Measurements from ENCODE around the gene GABRG3.
"Not testable (repeated sequence)": the region's sequence is repeated elsewhere in the genome, so short reads cannot be mapped to it uniquely, and the experiment has no call there.

The GABRG3 gene

DNA sequence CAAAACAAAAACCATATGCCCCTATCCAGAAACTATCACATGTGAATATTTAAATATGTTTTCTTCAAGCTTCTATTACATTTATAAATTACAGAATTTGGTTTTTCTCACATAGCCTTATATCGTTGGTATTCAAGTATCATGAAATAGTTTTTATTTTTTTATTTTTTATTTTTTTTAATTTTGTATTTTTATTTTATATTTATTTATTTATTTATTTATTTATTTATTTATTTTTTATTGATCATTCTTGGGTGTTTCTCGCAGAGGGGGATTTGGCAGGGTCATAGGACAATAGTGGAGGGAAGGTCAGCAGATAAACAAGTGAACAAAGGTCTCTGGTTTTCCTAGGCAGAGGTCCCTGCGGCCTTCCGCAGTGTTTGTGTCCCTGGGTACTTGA, 32.0 kb downstream of the GABRG3 start:
- DNase-seq, result not testable (repeated sequence)

DNA sequence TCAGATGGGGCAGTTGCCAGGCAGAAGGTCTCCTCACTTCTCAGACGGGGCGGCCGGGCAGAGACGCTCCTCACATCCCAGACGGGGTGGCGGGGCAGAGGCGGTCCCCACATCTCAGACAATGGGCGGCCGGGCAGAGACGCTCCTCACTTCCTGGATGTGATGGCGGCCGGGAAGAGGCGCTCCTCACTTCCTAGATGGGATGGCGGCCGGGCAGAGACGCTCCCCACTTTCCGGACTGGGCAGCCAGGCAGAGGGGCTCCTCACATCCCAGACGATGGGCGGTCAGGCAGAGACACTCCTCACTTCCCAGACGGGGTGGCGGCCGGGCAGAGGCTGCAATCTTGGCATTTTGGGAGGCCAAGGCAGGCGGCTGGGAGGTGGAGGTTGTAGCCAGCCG, 33.2 kb downstream of the GABRG3 start:
- DNase-seq, result not testable (repeated sequence)

DNA sequence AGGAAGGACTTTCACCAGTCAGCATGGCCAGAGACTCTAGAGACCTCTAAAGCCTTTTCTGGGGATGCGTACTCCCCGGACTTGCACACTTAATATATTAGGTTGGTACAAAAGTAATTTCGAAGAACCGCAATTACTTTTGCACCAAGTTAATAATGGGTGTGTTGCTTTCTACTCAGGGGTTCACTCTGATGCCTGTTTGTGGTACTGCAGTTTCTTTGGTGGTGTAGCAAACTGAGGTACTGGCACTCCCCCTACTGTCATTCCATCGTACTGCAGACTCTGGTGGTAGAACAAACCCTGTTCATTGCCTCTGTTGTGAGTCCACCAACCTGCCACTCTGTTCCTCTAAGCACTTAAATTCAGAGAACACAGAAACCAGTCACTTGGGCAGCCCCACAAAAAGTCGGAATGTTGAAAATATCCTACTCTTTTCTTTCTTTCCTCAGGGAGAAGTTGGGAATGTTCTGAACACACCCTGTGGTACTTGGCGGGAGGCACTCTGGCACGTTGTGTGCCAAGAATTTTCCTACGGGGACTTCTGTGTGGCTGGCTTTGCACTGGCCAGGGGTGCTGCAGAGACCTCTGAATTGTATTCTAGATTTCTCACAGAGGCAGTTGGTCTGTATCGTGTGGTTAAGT, 46.3 kb downstream of the GABRG3 start:
- DNase-seq, result no peak

DNA sequence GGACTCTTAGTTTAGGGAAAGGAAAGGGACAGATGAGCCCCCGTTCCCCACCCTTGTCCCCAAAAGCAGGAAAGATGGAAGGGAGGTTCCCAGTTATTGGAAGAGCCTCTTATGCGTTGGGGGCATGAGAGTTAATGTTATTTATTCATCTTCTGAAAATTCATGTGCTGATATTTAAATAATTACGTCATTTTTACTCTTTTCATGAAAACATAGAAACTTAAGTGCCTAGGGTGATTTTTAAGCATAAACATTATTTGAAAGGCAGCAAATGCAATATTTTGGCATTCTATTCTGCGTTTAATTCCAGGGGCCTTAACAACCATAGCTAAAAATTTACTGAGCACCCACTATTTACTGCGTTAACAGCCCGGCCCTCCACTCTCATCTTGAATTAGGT, 48.7 kb downstream of the GABRG3 start:
- no peak for DNase-seq

DNA sequence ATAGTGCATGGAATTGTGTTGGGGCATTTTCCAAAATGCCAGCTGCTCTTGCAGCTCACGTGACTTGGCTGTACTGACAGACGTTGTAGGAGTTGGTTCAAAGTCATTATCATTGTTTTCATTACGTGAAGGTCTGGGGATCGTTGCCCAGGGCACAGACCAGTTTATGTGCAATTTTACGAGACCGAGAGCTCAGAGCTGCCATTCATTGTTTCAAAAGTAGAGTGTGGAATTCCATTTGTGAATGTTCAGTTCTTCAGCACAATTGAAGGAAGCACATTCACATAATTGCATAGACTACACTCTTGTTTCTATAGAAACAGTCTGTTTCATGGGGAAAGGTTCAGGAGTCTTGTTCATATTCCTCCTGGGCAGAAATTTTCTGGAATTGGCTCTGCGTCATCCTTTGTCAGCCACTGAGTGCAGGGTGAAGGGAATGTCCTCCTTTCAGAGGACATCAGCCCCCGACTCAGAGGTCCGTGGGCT, 54.5 kb downstream of the GABRG3 start:
- no peak for DNase-seq

DNA sequence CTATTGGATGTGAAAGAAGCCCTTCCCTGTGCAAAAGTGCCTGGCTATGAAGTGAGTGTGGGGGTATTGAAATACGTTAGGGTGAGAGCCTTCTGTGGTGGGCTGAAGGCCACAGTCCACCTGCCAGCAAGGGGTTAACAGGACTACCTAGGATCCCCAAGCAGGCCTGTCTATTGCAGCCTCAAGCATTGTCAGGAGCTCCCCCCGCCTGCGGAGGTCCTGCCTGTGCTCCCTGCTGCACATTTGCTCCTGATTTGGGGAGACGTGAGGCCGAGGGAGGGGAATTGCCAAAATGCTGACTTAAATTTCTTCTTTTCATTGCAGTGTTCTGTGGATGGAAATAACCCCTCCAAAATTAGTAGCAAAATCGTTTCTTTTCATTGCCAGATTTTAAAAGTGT, 56.2 kb downstream of the GABRG3 start:
- no peak for DNase-seq

DNA sequence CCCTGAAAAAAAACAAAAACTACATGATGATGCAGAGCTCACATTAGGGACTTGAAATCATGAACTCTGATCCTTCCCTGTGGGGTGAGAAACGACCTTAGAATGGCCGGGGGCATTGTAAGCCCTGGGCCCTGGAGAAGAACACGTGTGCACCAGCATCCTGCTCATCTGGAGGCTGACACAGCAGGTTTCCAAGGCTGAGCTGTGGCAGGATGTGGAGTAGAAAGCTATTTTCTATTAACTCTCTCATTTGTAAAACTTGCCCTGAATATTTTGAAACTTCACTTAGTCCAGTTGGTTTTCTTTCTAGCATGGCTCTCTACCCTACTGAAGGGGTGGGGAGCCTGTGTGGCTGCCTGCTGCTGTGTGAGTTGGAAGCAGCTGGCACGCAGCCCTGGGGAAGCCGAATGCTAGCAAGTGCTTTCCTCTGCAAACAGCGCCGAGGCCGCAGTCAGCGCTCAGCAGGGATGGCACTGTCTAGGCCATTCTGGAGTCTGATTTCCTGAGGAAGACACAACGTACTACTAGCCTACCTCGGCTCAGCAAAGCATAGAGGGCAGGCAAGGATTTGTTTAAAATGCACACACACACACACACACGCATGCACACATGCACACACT, 58.0 kb downstream of the GABRG3 start:
- DNase-seq, result no peak

DNA sequence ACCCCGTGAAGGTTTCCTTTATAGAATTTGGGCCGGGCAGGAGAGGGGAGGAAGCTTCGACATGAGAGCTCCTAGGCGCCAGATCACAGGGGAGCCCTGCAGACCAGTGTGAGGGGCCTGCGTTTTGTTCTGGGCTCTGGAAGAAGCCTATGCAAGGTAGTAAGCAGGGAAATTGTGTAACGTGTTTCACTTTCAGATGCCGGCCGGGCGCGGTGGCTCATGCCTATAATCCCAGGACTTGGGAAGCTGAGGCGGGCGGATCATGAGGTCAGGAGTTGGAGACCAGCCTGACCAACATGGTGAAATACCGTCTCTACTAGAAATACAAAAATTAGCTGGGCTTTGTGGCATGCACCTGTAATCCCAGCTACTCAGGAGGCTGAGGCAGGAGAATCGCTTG, 65.2 kb downstream of the GABRG3 start:
- no peak for DNase-seq

DNA sequence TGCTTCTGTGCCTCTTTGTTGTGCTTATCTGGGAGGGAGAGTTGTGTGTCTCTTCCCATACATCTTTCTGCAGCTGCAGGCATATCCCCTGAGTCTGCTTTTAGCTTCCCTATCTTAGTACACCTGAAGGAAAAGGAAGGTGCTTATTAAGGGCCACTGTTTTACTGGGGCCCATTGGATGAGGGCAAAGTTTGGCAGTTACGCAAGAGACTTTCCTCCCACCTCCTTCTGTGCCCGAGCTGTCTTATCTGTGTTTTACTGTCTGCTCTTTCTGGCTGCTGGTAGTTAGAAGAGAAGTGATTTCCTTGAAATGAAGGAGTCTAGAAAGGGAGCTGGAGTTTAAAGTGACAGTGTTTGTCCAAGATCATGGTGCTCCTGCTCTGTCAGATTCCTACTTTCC, 66.5 kb downstream of the GABRG3 start:
- DNase-seq, result no peak

DNA sequence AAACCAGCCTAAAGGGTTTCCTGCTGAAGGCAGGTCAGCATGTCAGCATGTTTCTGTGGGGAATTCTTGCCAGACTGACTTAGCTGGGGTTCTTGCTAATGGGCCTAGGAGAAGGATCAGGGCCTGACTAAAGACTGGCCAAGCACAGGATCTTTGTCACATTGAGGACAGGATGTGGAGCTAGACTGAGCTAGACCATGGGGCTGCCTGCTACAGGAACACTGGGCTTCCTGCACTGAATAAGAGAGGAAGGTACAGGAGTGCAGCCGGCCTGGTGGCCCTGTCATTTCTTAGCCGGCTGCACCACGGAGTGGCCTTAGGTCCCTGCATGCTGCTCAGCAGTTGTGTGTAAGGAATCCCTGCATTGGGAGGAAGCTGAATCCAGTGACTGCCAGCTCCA, 68.2 kb downstream of the GABRG3 start:
- no peak for DNase-seq

DNA sequence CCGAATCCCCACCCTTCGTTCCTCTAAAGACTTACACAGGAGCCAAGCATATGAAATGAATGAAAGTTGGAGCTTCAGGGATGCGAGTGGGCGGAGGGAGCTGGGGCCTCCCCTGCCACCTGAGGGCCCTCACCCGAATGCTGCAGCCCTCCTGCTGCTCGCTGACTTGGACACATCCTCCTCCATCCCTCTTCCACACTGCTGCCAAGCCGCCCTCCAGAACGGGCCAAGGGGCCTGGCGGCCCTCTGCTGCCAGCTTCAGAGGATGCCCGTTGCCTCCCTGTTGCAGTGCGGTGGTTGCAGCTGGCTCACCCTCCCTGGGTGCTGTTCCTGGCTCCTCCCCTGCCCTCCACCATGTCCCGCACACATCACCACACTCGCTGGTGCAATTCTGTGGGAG, 71.2 kb downstream of the GABRG3 start:
- DNase-seq, result no peak

DNA sequence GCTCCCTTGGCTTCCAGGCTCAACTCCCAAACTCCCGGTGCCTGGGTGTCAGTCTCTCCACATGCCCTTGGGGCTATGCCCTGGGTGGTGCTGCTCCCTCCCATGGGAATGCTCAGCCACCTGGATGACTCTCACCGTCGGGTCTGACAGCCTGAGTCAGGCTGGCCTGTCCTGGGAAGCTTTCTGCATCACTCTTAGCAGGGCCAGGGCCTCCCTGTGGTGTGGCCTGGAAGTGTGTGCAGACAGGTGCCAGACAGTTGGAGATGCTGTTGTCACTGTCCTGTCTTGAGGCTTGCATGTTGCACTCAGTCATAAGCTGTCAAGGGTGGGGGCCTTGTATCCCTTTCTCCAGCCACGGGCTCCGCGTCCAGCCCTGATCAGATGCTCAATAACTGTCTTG, 71.7 kb downstream of the GABRG3 start:
- no peak for DNase-seq

DNA sequence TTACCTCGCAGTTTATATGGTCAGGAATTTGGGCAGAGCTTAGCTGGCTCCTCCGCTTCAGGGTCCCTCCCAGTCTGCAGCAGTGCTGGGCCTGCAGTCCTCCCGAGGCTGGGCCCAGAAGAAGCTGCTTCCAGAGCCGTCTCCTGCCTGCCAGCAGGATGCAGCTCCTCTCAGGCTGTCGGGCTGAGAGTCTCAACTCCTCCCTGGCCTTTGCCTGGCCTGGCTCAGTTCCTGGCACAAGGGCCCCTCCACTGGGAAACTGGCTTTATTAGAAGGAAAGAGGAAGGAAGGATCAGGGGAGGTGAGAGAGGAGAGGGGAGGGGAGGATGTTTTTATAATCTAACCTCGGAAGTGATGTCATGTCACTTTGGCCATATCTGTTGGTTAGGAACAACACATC, 72.8 kb downstream of the GABRG3 start:
- DNase-seq, result no peak

DNA sequence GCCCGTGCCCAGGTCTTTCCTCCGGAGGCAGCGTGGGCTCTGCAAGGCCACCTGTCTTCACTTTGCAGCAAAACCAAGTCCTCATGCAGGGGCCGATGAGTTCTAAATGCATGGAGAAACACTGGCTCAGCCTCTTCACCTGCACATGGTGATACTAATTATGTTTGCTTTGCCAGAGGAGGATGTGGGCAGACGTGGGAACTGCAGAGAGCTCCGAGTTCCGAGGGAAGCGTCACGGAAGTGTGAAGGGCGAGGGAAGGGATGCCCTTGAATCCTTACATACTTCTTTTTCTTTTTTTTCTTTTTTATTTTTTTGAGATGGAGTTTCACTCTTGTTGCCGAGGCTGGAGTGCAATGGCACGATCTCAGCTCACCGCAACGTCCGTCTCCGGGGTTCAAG, 74.8 kb downstream of the GABRG3 start:
- no peak for DNase-seq

DNA sequence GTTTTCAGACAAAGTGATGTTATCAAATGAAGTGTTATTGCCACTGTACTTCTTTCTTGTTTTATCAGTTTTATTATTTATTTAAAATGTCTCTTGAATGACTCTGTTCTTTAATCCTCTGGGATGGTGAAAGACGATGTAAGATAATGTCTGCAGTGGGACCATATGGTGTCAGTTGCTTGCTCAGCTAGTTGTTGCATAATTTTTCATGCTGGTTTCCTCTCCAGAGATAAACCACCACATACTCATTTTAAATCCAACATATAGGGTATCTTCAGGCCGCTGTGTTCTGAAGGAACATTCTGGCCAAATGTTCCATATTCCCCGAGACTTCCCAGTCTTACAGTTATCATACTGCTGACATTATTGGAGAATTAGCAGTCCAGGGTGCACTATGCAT, 75.9 kb downstream of the GABRG3 start:
- DNase-seq, result no peak

DNA sequence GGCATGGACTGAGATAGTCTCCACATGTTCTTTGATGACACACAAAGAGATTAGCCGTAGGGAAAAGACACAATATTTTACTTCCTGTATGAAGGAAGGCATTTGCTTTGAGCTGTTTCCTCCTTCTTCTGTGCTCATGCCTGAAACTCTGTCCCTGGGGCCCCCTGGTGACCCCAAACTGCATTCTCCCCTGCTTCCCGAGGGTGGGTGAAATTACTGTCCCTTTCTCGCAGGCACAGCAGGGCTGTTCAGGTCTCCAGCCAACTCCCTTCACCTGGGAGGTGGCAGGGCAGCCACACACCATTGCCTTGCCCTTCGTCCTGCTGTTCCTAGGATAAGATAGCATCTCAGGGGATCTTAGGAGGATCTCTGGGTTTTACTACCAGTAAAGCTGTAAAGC, 79.2 kb downstream of the GABRG3 start:
- DNase-seq, result no peak

DNA sequence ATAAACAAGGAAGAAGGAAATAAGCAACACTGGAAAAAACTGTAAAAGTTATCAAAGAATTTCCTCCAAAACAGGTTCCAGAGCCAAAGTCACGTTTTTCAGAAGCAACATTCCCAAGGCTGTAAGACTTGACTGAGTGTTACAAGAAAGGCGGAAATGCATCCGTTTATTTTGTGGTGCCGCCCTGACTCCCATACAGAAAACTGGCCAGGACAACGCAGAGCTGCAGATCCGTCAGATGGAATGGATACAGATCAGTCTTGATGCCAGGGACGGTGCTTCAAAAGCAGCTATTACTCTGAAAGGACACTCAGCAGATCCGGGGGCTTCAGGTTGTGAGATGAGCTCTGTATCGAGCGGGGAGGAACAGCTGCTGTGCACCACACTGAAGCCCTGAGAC, 83.4 kb downstream of the GABRG3 start:
- DNase-seq, result no peak

DNA sequence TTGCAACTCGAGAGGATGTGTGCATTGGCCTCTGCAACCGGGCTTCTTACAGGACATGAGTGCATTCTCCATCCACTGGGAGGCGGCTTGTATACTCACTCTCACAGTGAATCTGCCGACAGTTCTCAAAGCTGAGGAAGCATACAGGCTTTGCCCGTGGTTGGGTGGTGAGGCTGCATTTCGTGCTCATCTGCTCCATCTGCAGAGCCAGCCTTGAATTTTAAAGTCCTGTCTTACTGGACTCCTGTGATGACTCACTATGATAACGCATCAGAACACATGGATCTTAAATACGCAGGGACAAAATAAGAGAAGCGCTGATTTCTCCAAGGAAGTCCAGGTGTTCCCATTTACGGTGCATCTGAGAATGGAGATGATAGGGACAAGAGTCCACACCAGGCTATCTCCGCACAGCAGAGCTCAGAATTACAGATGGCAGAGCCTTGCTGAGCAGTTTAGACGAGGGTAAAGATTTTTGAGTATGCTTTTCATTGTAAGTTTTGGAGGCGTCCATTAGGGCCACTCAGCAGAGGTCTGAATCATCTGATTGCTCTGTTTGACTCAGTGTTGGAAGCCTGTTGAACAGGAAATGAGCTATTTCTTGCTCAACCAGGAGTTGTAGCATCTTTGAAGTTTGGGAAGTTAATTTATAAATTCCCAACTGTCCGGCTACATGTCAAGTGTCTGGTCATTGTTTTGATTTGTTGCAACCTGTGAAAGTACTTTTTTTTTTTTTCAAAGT, 87.1 kb downstream of the GABRG3 start:
- no peak for DNase-seq

DNA sequence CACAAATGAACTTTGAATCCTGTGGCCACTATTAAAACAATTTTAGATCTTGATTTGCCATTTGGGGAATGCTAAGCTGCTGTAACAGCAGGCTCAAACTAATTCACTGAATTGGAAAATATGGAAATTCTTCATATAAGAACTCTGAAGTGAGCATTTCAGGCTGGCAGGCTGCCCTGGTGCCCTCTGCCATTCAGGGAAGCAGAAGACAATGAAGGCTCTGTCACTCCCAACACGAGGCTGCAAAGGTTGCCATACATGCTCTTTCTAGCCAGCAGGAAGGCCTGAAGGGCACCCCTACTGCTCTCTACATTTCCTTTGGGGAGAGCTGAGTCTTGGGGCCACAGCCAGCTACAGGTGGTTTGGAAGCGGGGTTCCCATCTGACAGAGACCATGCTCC, 88.0 kb downstream of the GABRG3 start:
- no peak for DNase-seq

DNA sequence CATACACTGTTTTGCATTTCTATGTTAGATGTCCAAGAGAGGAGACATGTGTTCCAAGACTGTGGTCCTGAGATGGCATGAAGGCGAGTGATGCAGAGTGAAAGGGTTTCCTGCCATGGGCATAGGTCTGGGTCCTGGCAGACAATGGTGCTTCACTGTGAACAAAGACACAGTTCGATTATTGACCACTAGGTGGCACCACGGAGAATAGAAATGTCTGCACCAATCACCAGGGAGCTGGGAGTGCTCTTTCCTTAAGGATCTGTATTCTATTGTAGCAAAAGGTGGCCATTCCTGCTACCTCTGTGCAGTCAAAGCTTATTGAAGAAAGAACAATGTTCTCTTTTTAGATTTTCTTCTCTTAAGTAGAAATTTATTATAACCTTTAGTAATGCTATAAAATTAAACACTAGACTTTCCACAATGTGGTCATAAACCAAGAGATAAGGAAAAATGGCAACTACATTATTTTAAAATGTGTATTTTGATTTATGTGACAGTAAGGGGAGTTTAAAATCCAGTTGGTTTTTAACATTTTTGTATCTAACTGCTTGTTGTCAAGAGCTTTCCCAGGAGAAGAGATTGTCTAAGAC, 88.7 kb downstream of the GABRG3 start:
- DNase-seq, result no peak

DNA sequence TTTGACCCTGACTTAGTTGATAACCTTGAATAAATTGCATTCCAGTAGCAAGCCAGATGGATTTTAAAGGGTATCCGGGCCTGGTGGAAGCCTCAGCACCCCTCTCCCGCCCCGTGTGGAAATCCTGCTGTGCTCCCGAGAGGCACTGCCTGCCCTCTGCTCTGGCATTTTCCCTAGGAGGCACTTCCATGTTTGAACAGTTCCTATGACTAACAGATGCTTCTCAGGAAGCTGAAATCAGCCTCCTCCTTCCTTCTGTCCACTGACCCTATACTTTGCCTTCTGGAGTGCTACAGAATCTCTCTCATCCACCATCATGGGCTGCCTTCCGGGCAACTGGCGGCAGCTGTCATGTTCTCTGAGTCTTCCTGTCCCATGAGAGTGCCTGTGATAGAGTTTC, 90.8 kb downstream of the GABRG3 start:
- DNase-seq, result no peak

DNA sequence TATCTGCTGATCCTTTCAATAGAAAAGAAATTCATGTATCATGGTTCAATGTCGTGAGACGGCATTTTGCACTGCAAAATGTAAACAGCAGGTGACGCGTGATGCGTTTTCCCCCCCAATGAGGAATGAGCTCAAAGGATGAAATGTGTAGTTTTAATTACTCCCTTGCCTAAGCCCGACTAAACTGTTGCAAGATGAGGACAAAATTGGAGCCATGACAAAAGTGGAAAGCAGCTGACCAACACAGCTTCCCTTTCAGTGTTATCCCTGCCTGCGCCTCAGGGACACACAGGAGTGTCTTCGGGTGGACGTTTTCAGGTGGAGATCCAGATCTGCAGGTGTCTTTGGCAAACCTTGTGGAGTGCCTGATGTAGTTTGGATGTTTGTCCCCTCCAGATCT, 92.0 kb downstream of the GABRG3 start:
- no peak for DNase-seq

DNA sequence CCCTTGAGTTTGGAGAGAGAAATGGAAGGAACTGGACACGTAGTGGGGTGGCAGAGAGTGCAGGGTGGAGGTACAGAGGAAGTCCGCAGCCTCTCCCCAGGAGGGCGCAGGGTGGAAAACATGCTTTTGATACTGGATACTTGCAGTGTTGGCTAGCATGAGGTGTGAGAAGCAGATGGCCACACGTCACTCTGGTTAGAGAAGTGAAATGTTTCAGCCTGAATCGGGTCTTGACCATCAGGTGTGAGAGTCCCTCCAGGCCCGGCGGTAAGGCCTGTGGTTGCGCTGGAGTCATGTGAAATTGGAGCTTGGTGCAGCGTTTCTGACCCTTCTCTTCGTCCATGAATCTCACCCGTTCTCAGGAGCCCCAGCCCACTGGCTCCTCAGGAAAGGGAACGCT, 93.1 kb downstream of the GABRG3 start:
- no peak for DNase-seq

DNA sequence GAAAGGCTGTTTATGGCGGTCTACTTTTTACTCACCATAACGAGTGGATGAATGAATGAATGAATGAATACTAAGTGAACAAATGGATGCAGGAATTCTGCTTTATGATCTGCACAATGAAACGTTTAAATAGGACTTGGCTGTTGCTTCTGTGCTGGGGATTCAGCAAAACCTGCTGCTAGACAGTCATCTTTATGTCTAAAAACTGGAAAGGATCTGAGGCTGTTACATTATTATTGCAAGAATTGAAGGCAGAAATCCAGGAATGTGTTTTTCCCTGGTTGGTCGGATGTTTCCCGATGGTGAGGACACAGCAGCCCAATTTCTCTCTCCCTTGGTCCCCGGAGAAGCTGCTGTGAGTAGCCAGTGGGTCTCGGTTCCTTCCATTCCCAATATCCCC, 94.2 kb downstream of the GABRG3 start:
- DNase-seq, result no peak
